ENCODE results near the gene NDUFB1.

DNA sequence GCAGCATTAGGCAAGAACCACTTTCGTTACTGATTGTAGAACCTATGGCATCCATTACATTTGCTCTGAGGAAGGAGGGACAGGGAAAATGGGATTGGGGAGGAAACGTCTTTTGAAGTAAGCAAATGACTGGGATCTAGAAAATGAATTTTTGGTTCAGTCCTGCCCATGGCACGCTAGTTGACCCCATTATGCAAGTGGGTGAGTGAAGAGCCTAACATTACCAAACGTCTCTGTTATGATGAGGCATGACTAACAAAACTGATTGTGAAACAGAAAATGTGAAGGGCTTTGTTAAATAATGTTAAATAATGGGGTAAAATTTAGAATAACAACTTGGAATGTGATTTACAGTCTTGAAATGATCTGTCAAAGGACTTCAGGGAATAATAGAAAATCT, 39.1 kb upstream of the NDUFB1 start:
- TF ChIP-seq, protein P1, sequence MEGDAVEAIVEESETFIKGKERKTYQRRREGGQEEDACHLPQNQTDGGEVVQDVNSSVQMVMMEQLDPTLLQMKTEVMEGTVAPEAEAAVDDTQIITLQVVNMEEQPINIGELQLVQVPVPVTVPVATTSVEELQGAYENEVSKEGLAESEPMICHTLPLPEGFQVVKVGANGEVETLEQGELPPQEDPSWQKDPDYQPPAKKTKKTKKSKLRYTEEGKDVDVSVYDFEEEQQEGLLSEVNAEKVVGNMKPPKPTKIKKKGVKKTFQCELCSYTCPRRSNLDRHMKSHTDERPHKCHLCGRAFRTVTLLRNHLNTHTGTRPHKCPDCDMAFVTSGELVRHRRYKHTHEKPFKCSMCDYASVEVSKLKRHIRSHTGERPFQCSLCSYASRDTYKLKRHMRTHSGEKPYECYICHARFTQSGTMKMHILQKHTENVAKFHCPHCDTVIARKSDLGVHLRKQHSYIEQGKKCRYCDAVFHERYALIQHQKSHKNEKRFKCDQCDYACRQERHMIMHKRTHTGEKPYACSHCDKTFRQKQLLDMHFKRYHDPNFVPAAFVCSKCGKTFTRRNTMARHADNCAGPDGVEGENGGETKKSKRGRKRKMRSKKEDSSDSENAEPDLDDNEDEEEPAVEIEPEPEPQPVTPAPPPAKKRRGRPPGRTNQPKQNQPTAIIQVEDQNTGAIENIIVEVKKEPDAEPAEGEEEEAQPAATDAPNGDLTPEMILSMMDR (IDR thresholded peaks at IDR 0.05): no peak
- no peak for TF ChIP-seq POLR2A (IDR thresholded peaks at IDR 0.05)
